SU-DHL-6 (cell line): ENCODE data around the gene IGF2BP2.

Experiments
- H2AFZ ChIP-seq: fragments of 200-600 bp; sonication (generic); 2 replicates; pipeline ENCODE4 v1.6.1; 2014; ENCODE audit warnings: low read depth, mild to moderate bottlenecking, moderate library complexity, mixed read lengths, antibody characterized with exemption, low read length; ENCODE audit not compliant: severe bottlenecking
- H3F3A ChIP-seq: fragments of 200-600 bp; shearing (Covaris generic); 2 replicates; pipeline ENCODE4 v1.6.0; 2016; ENCODE audit warnings: antibody characterized with exemption, mild to moderate bottlenecking; ENCODE audit not compliant: insufficient read depth
- H3K27ac ChIP-seq: fragments of 200-600 bp; sonication (generic); 2 replicates; pipeline ENCODE4 v1.5.1; 2016; ENCODE audit warnings: low read depth, mild to moderate bottlenecking, low read length, moderate library complexity, mixed read lengths
- H3K27me3 ChIP-seq: fragments of 200-600 bp; sonication (generic), shearing (Covaris generic); 2 replicates; pipeline ENCODE4 v1.6.0; 2014; ENCODE audit warnings: mild to moderate bottlenecking, low read length
- H3K36me3 ChIP-seq: fragments of 200-600 bp; sonication (generic); 2 replicates; pipeline ENCODE4 v1.6.1; 2014; ENCODE audit warnings: mild to moderate bottlenecking, low read length, mixed read lengths
- H3K4me2 ChIP-seq: fragments of 300-600, 200-600 bp; shearing (Covaris generic), sonication (generic); 2 replicates; pipeline ENCODE4 v1.6.0; 2014; ENCODE audit warnings: low read length, low read depth, mild to moderate bottlenecking; ENCODE audit not compliant: poor library complexity, severe bottlenecking
- H3K4me3 ChIP-seq: fragments of 200-600 bp; sonication (generic); 2 replicates; pipeline ENCODE4 v1.5.1; 2014; ENCODE audit warnings: antibody characterized with exemption, low read length, mild to moderate bottlenecking, mixed read lengths; ENCODE audit not compliant: insufficient read depth, poor library complexity, severe bottlenecking
- H3K79me2 ChIP-seq: fragments of 200-600 bp; sonication (generic); 2 replicates; pipeline ENCODE4 v1.6.1; 2014; ENCODE audit warnings: mild to moderate bottlenecking, low read length, moderate library complexity; ENCODE audit not compliant: insufficient read depth
- H3K9ac ChIP-seq: fragments of 200-600 bp; sonication (generic); 2 replicates; pipeline ENCODE4 v1.7.0; 2014; ENCODE audit warnings: mild to moderate bottlenecking, low read length
- H3K9me2 ChIP-seq: fragments of 200-600 bp; sonication (generic); replicated peaks from 2 replicates; pipeline ENCODE4 v1.6.1; 2014; ENCODE audit warnings: low read length; ENCODE audit not compliant: insufficient read depth
- H3K9me3 ChIP-seq: fragments of 200-600 bp; sonication (generic); 2 replicates; pipeline ENCODE4 v1.6.1; 2014; ENCODE audit warnings: low read length, mixed read lengths; ENCODE audit not compliant: insufficient read depth
- H4K20me1 ChIP-seq: fragments of 200-600 bp; sonication (generic); 2 replicates; pipeline ENCODE4 v1.6.1; 2014; ENCODE audit warnings: low read depth, mild to moderate bottlenecking, antibody characterized with exemption, low read length, moderate library complexity, mixed read lengths
- CTCF ChIP-seq: fragments of 200-600 bp; sonication (generic); IDR thresholded peaks from one replicate; pipeline ENCODE4 v1.5.1; 2017; ENCODE audit warnings: antibody characterized with exemption, mild to moderate bottlenecking, low read length, moderate library complexity; ENCODE audit not compliant: insufficient read depth, poor library complexity, severe bottlenecking
- EZH2phosphoT487 ChIP-seq: fragments of 200-600 bp; sonication (generic), shearing (Covaris generic); conservative IDR thresholded peaks from 2 replicates; pipeline ENCODE4 v1.6.1; 2018; ENCODE audit warnings: mild to moderate bottlenecking, antibody characterized with exemption, low read length, moderate library complexity, mixed read lengths

Gene IGF2BP2

GRCh38 chr3:185718736-185719593 lies 105.9 kb downstream of the IGF2BP2 start:
- no peaks in the 10 kb centered on the region for H3K9me3 ChIP-seq
- no peaks in the 10 kb centered on the region for H3F3A ChIP-seq
- no peak overlapping the region for H3K27ac ChIP-seq
- TF ChIP-seq EZH2phosphoT487 (no peak), CTCF (no peak)
- H3K36me3 ChIP-seq = no peaks in the 10 kb centered on the region
- H4K20me1 ChIP-seq = no peaks in the 10 kb centered on the region
- H3K27me3 ChIP-seq = no peaks in the 10 kb centered on the region
- no peaks in the 10 kb centered on the region for H3K79me2 ChIP-seq
- H2AFZ ChIP-seq = no peak overlapping the region
- no peaks in the 10 kb centered on the region for H3K9me2 ChIP-seq
- H3K4me3 ChIP-seq = no peak overlapping the region
- no peak overlapping the region for H3K9ac ChIP-seq
- H3K4me2 ChIP-seq = no peak overlapping the region

- no peaks in the 10 kb centered on the region for H3K27me3 ChIP-seq
- no peak overlapping the region for H3K9ac ChIP-seq
- no peaks in the 10 kb centered on the region for H3F3A ChIP-seq
- no peak overlapping the region for H3K4me2 ChIP-seq
- H3K36me3 ChIP-seq = no peaks in the 10 kb centered on the region
- no peak overlapping the region for H3K27ac ChIP-seq
- no peaks in the 10 kb centered on the region for H3K9me2 ChIP-seq
- H4K20me1 ChIP-seq = no peaks in the 10 kb centered on the region
- TF ChIP-seq EZH2phosphoT487 (no peak), CTCF (no peak)
- no peaks in the 10 kb centered on the region for H3K79me2 ChIP-seq
- no peak overlapping the region for H3K4me3 ChIP-seq
- no peak overlapping the region for H2AFZ ChIP-seq
- no peaks in the 10 kb centered on the region for H3K9me3 ChIP-seq
Observed at GRCh38 chr3:185717627-185718402, 107.0 kb downstream of the IGF2BP2 start.

- no peaks in the 10 kb centered on the region for H3K27me3 ChIP-seq
- H3F3A ChIP-seq = no peaks in the 10 kb centered on the region
Observed at GRCh38 chr3:185717121-185717520, 107.7 kb downstream of the IGF2BP2 start.

More at GRCh38 chr3:185717121-185717520, 107.7 kb downstream of the IGF2BP2 start:
- no peak overlapping the region for H3K4me3 ChIP-seq
- H3K79me2 ChIP-seq = no peaks in the 10 kb centered on the region
- no peak overlapping the region for H3K27ac ChIP-seq
- H3K9ac ChIP-seq = no peak overlapping the region
- no peaks in the 10 kb centered on the region for H4K20me1 ChIP-seq
- H3K9me3 ChIP-seq = no peaks in the 10 kb centered on the region
- no peaks in the 10 kb centered on the region for H3K9me2 ChIP-seq
- no peak overlapping the region for H2AFZ ChIP-seq
- no peaks in the 10 kb centered on the region for H3K36me3 ChIP-seq
- no peak overlapping the region for H3K4me2 ChIP-seq
- TF ChIP-seq CTCF (no peak), EZH2phosphoT487 (no peak)
